Stimulated activated effector memory CD8-positive, alpha-beta T cell treated with anti-CD3 and anti-CD28 coated beads, Interleukin-12 subunit alpha, Interleukin-12 subunit beta, amount 100 ng/mL, for 72 hours (primary cell): ENCODE results near the gene SERPINA3.
"Not testable (repeated sequence)": the region's sequence is repeated elsewhere in the genome, so short reads cannot be mapped to it uniquely, and the experiment has no call there.

ENCODE experiments used
- ATAC-seq: fragments of 150-1000 bp; cut with Tn5 transposase; 2 replicates; pipeline ENCODE4 v1.10.0; 2021
- DNase-seq, 2 donors: peaks; one replicate each; pipeline ENCODE4 v3.0.0; 2021 to 2022; ENCODE audit warnings: low spot score in 2 of 2
- H3K27ac Mint-ChIP-seq: one replicate; pipeline ENCODE4 v1.8.0; 2022; ENCODE audit warnings: mild to moderate bottlenecking, mixed read lengths
- H3K36me3 Mint-ChIP-seq: one replicate; pipeline ENCODE4 v1.8.0; 2022; ENCODE audit warnings: mild to moderate bottlenecking, mixed read lengths
- H3K4me1 Mint-ChIP-seq: one replicate; pipeline ENCODE4 v1.8.0; 2022; ENCODE audit warnings: mixed read lengths
- H3K4me3 Mint-ChIP-seq: one replicate; pipeline ENCODE4 v1.8.0; 2022; ENCODE audit warnings: mild to moderate bottlenecking, mixed read lengths
- H3K9me3 Mint-ChIP-seq: one replicate; pipeline ENCODE4 v1.8.0; 2022; ENCODE audit warnings: mixed read lengths

SERPINA3 gene

GRCh38 chr14:94612174-94612573 lies at the start of gene SERPINA3:
TSS of gene SERPINA3 (plus strand) at chr14:94612391. CDS start at chr14:94614442, 2,051 bp downstream.
- no peaks in the 10 kb centered on the region for H3K4me1 Mint-ChIP-seq
- no peaks in the 10 kb centered on the region for H3K36me3 Mint-ChIP-seq
- DNase-seq = no peak
- peaks cover 6% of the 10 kb centered on the region for H3K9me3 Mint-ChIP-seq
- no peak within 1 kb of the TSS for H3K27ac Mint-ChIP-seq
- H3K4me3 Mint-ChIP-seq = no peak within 1 kb of the TSS
- ATAC-seq = no peak

- no peaks in the 10 kb centered on the region for H3K36me3 Mint-ChIP-seq
- no peak overlapping the region for H3K27ac Mint-ChIP-seq
- no peak overlapping the region for H3K4me3 Mint-ChIP-seq
- ATAC-seq = no peak
- H3K4me1 Mint-ChIP-seq = no peaks in the 10 kb centered on the region
- no peak for DNase-seq
- H3K9me3 Mint-ChIP-seq = no peaks in the 10 kb centered on the region
Measured at GRCh38 chr14:94562941-94563883, 49.0 kb upstream of the SERPINA3 start.

GRCh38 chr14:94564381-94564780 lies 47.8 kb upstream of the SERPINA3 start:
- H3K36me3 Mint-ChIP-seq = no peaks in the 10 kb centered on the region
- no peak for ATAC-seq
- no peak overlapping the region for H3K4me3 Mint-ChIP-seq
- no peak for DNase-seq
- no peaks in the 10 kb centered on the region for H3K9me3 Mint-ChIP-seq
- H3K4me1 Mint-ChIP-seq = no peaks in the 10 kb centered on the region
- H3K27ac Mint-ChIP-seq = no peak overlapping the region

GRCh38 chr14:94568186-94568585 lies 44.0 kb upstream of the SERPINA3 start:
- no peak overlapping the region for H3K27ac Mint-ChIP-seq
- no peak for DNase-seq

GRCh38 chr14:94569381-94570001 lies 42.7 kb upstream of the SERPINA3 start:
- Mint-ChIP-seq H3K27ac (no peak overlapping the region), H3K4me1 (no peaks in the 10 kb centered on the region), H3K4me3 (no peak overlapping the region), H3K9me3 (no peaks in the 10 kb centered on the region), H3K36me3 (no peaks in the 10 kb centered on the region)
- DNase-seq (no peak), ATAC-seq (no peak)

More at GRCh38 chr14:94568186-94568585, 44.0 kb upstream of the SERPINA3 start:
- Mint-ChIP-seq H3K4me3 (no peak overlapping the region), H3K4me1 (no peaks in the 10 kb centered on the region), H3K9me3 (no peaks in the 10 kb centered on the region), H3K36me3 (no peaks in the 10 kb centered on the region)
- ATAC-seq = no peak

GRCh38 chr14:94570002-94570400 lies 42.2 kb upstream of the SERPINA3 start:
- Mint-ChIP-seq H3K4me3 (no peak overlapping the region), H3K36me3 (no peaks in the 10 kb centered on the region), H3K9me3 (no peaks in the 10 kb centered on the region), H3K4me1 (no peaks in the 10 kb centered on the region), H3K27ac (no peak overlapping the region)
- no peak for DNase-seq
- ATAC-seq = no peak

GRCh38 chr14:94570440-94570839 lies 41.8 kb upstream of the SERPINA3 start:
- no peaks in the 10 kb centered on the region for H3K36me3 Mint-ChIP-seq
- H3K4me3 Mint-ChIP-seq = no peak overlapping the region
- H3K4me1 Mint-ChIP-seq = no peaks in the 10 kb centered on the region
- ATAC-seq (no peak), DNase-seq (no peak)
- no peak overlapping the region for H3K27ac Mint-ChIP-seq
- no peaks in the 10 kb centered on the region for H3K9me3 Mint-ChIP-seq

- Mint-ChIP-seq H3K4me1 (no peaks in the 10 kb centered on the region), H3K36me3 (no peaks in the 10 kb centered on the region), H3K27ac (no peak overlapping the region), H3K4me3 (no peak overlapping the region), H3K9me3 (no peaks in the 10 kb centered on the region)
- ATAC-seq (no peak), DNase-seq (no peak)
Measured at GRCh38 chr14:94571395-94571794, 40.8 kb upstream of the SERPINA3 start.

- Mint-ChIP-seq H3K4me3 (no peak overlapping the region), H3K36me3 (no peaks in the 10 kb centered on the region), H3K4me1 (no peaks in the 10 kb centered on the region), H3K9me3 (no peaks in the 10 kb centered on the region), H3K27ac (no peak overlapping the region)
- ATAC-seq (no peak), DNase-seq (no peak)
Measured at GRCh38 chr14:94571950-94572349, 40.2 kb upstream of the SERPINA3 start.

- H3K27ac Mint-ChIP-seq = no peak overlapping the region
- H3K4me1 Mint-ChIP-seq = no peaks in the 10 kb centered on the region
- no peak overlapping the region for H3K4me3 Mint-ChIP-seq
- no peaks in the 10 kb centered on the region for H3K36me3 Mint-ChIP-seq
- ATAC-seq (no peak), DNase-seq (no peak)
- H3K9me3 Mint-ChIP-seq = no peaks in the 10 kb centered on the region
Measured at GRCh38 chr14:94572637-94573303, 39.4 kb upstream of the SERPINA3 start.

- Mint-ChIP-seq H3K9me3 (no peaks in the 10 kb centered on the region), H3K27ac (no peak overlapping the region), H3K4me3 (no peak overlapping the region), H3K36me3 (no peaks in the 10 kb centered on the region), H3K4me1 (no peaks in the 10 kb centered on the region)
- no peak for DNase-seq
- ATAC-seq = no peak
Measured at GRCh38 chr14:94573475-94574277, 38.5 kb upstream of the SERPINA3 start.

GRCh38 chr14:94574336-94574735 lies 37.9 kb upstream of the SERPINA3 start:
- Mint-ChIP-seq H3K4me3 (no peak overlapping the region), H3K36me3 (no peaks in the 10 kb centered on the region), H3K9me3 (no peaks in the 10 kb centered on the region), H3K27ac (no peak overlapping the region), H3K4me1 (no peaks in the 10 kb centered on the region)
- ATAC-seq (no peak), DNase-seq (no peak)

- ATAC-seq (no peak), DNase-seq (no peak)
- Mint-ChIP-seq H3K36me3 (no peaks in the 10 kb centered on the region), H3K4me3 (no peak overlapping the region), H3K27ac (no peak overlapping the region), H3K4me1 (no peaks in the 10 kb centered on the region), H3K9me3 (no peaks in the 10 kb centered on the region)
Measured at GRCh38 chr14:94575730-94576585, 36.2 kb upstream of the SERPINA3 start.

GRCh38 chr14:94577472-94577871 lies 34.7 kb upstream of the SERPINA3 start:
- not testable (repeated sequence) for ATAC-seq, H3K4me1 Mint-ChIP-seq, H3K27ac Mint-ChIP-seq, H3K4me3 Mint-ChIP-seq, H3K9me3 Mint-ChIP-seq, DNase-seq, H3K36me3 Mint-ChIP-seq
